Fibroblast of skin of left biceps (primary cell): ENCODE results near the gene DISP3.

Experiments
- DNase-seq, 2 experiments: peaks; one replicate each; pipeline ENCODE4 v3.0.0-alpha.2; 2013; ENCODE audit warnings: low read depth in 2 of 2

The DISP3 gene

GRCh38 chr1:11514366-11514765, 35.4 kb downstream of the DISP3 start:
- DNase-seq = no peak

GRCh38 chr1:11515368-11516300, 36.7 kb downstream of the DISP3 start:
- no peak for DNase-seq

- DNase-seq = no peak
Observed at GRCh38 chr1:11516961-11517635, 38.1 kb downstream of the DISP3 start.

- no peak for DNase-seq
Observed at GRCh38 chr1:11518016-11518701, 39.2 kb downstream of the DISP3 start.

- no peak for DNase-seq
Observed at GRCh38 chr1:11518791-11519628, 40.1 kb downstream of the DISP3 start.

GRCh38 chr1:11519629-11520031, 40.7 kb downstream of the DISP3 start:
- no peak for DNase-seq

GRCh38 chr1:11520531-11521233, 41.7 kb downstream of the DISP3 start:
- DNase-seq = no peak

GRCh38 chr1:11521582-11522399, 42.8 kb downstream of the DISP3 start:
- DNase-seq = no peak

GRCh38 chr1:11522400-11523235, 43.7 kb downstream of the DISP3 start:
- no peak for DNase-seq

GRCh38 chr1:11523261-11523660, 44.3 kb downstream of the DISP3 start:
- DNase-seq = no peak

- DNase-seq = no peak
Observed at GRCh38 chr1:11523746-11524464, 45.0 kb downstream of the DISP3 start.

GRCh38 chr1:11524465-11525150, 45.7 kb downstream of the DISP3 start:
- no peak for DNase-seq

- DNase-seq = no peak
Observed at GRCh38 chr1:11525151-11525505, 46.2 kb downstream of the DISP3 start.

GRCh38 chr1:11525516-11525915, 46.6 kb downstream of the DISP3 start:
- no peak for DNase-seq

GRCh38 chr1:11526071-11526895, 47.3 kb downstream of the DISP3 start:
- no peak for DNase-seq

GRCh38 chr1:11527541-11528452, 48.8 kb downstream of the DISP3 start:
- DNase-seq = no peak
